Activated CD4-positive, alpha-beta T cell treated with anti-CD3 and anti-CD28 coated beads for 1 hour (primary cell): ENCODE data around the gene PCDH9.

Experiments
- DNase-seq: peaks from one replicate; pipeline ENCODE4 v3.0.0-alpha.2; 2020

The PCDH9 gene

DNA sequence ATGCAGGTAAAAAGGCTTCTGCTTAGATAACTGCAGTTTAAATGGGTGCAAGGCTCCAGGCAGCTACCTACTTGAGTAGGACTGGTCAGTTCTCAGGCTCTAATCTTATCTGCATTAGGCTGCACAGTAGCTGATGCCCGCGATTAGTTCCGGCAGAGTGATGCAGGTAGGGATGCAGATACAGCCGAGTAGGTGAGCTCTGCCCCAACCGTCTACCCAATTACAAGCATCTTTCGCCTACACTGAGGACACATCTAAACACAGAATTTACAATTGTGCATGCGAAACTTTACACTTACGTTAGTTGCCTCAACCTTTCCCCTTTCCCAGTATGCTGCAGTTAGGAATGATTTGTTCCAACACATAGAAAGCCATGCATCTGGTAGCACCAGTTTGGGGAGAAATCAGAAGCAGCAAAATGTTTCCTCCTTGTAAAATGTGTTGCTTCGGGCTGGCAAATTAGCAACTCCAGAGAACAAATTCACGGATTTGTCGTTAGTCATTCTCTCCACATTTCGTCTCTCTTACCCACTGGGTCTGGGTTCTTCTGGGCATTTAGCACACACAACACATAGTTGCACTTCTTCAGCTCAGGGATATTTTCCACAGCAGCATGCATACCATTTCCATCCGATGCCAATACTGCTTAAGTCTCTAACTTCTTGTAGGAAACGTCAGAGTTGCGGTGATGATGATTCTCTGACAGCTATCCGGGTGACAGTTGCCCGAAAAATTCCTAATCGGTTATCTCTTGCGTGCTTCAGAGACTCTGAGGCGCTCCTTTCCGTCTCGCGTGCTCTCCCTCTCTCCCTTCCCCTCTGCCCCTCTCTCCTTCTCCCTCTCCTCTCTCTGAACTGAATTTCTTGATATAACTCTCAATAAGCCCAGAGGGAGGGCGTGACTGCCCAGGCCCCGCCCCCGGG is at the start of gene PCDH9:
Gene PCDH9, minus strand, starts transcription at position 856 of the 923 bp plus-strand sequence. CDS start 1,896 bp downstream, outside the sequence.
- no peak for DNase-seq

- DNase-seq = no peak
Measured at GRCh38 chr13:67278235-67278634, 48.1 kb upstream of the PCDH9 start.

- DNase-seq = no peak
Measured at GRCh38 chr13:67277581-67277980, 47.4 kb upstream of the PCDH9 start.

- no peak for DNase-seq
Measured at GRCh38 chr13:67275351-67275960, 45.3 kb upstream of the PCDH9 start.

- no peak for DNase-seq
Measured at GRCh38 chr13:67273001-67273400, 42.9 kb upstream of the PCDH9 start.

GRCh38 chr13:67267136-67267535 is 37.0 kb upstream of the PCDH9 start:
- no peak for DNase-seq

GRCh38 chr13:67259208-67259607 is 29.1 kb upstream of the PCDH9 start:
- no peak for DNase-seq

DNA sequence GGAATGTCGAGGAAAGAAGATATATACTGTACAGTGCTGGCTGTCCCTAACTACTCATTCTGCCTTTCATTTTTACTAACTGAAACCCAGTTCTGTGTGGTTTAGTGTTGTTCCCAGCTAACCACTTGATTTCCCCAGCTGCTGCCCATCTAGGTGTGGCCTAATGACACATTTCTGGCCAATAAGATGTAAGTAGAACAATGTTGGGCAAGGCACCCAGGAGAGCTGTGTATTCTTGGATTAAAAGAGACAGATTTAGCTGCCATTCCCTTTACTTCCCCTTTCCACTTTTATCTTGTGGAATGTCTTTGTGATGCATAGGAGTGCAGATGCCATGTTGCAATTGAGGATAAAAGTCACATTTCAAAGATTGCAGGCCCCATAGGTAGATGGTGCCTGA is 28.3 kb upstream of the PCDH9 start:
- DNase-seq = no peak

DNA sequence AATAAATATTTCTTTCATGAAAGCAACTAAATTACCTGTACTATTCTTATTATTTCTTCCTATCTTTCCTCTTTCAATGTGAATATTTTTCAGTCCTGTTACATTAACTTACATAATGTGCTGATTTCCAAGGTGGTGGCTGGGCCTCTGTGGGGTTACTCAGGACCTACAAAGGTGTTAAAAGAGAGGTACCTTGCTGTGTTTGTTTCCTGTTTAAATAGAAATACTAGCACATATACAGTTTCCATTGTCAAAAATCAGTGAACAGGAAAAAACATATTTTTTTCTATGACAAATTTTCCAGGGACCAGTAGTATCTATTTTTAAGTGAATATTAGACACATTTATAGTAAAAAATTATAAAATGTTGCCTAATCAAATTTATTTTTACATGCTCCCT is 8.7 kb upstream of the PCDH9 start:
- no peak for DNase-seq

GRCh38 chr13:67238277-67238859 is 8.2 kb upstream of the PCDH9 start:
- no peak for DNase-seq

GRCh38 chr13:67235265-67235664 is 5.1 kb upstream of the PCDH9 start:
- no peak for DNase-seq

DNA sequence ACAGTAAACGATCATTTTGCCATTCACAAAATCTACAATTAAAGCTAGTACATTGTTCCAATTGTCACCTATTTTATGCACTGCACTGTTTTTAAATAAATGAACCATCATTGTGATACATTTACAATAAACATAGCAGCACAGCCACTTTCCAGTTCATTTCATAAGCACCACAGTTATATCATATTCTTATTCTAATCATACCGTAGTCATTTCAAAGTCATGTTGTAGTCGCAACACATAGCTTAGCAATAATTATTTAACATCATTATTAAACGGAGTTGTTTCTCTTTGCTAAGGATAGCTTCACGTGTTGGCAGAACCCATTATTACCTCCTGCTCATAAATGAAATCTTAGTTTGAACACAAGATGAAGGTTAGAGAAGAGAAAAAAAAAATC is 2.2 kb upstream of the PCDH9 start:
- DNase-seq = no peak

DNA sequence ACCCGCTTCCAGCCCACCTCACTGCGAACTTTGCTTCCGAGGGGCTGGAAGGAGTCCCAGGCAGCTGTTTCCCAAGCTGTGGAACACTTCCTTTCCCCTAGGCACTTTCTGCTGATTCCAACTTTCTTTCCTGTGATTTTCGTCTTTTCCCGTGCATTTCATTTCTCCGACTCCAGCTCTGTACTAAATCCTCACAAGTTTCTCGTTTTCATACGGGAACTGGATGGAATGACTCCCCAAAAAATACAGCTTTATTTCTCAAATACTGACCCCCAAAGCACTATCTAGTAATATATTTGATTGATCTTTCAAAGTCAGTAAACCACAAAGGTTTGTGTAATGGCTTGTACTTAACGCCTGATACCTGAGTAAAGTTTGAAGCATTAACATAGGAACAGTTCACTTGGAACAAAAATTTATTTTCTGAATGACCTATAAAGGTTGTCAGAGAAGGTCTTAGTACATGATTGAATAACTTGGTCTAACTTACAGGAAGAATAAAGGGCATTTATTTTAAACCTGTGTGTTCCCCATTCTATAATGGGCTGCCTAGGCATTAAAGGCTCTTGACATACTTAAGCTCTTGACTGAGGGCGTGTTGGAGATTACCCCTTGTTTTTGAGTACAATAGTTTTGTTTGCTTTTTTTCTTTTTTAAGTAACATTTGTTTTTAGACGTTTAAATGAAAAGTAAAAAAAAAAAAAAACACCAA is 1.3 kb upstream of the PCDH9 start:
- no peak for DNase-seq

DNA sequence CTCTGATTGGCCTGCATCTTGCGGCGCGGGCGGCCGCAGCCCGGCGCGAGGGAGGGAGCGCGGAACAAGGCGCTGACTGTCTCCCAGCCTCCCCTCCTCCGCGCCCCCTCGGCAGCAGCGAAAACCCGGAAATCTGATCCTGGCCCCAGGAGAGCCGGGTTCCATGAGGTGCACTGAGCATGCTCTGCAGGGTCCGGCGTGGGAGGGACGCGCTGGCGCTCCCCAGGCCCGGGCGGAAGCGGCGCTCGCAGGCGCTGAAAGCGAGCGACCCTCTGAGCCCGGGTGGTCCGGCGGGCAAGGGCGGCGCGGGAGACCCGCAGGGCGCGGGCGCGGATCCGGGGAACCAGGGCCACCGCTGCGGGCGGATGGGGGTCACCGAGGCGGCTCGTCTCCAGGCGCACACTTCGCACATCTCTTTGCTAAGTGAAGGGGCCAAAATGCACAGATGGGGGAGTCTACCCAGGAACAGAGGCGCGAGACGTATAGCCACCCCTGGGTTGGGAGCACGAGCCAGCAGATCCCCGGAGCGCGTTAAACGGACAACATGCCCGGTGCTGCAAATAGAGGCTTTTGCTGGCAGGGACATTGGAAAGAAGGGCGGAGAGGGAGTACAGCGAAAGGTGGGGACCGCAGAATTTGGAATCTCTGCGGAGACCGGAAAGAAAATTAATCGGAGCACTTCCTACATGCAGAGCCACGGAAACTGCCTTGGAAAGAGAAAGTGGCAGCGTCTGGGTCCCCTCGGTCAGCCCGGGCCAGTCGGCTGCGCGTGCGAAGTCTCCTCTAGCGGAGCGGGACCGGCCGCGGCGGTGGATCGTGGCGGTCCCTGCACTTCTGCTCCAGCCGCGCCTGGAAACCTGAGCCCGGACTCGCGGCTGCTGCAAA is 510 bp upstream of the PCDH9 start:
- peak; percentile 66 for DNase-seq

- DNase-seq = no peak
Measured at GRCh38 chr13:67228916-67229315, 1.2 kb downstream of the PCDH9 start.

- DNase-seq = no peak
Measured at GRCh38 chr13:67228031-67228430, 2.1 kb downstream of the PCDH9 start.

- no peak for DNase-seq
Measured at GRCh38 chr13:67227131-67227983, 2.8 kb downstream of the PCDH9 start.

- DNase-seq = no peak
Measured at GRCh38 chr13:67226696-67227095, 3.4 kb downstream of the PCDH9 start.

DNA sequence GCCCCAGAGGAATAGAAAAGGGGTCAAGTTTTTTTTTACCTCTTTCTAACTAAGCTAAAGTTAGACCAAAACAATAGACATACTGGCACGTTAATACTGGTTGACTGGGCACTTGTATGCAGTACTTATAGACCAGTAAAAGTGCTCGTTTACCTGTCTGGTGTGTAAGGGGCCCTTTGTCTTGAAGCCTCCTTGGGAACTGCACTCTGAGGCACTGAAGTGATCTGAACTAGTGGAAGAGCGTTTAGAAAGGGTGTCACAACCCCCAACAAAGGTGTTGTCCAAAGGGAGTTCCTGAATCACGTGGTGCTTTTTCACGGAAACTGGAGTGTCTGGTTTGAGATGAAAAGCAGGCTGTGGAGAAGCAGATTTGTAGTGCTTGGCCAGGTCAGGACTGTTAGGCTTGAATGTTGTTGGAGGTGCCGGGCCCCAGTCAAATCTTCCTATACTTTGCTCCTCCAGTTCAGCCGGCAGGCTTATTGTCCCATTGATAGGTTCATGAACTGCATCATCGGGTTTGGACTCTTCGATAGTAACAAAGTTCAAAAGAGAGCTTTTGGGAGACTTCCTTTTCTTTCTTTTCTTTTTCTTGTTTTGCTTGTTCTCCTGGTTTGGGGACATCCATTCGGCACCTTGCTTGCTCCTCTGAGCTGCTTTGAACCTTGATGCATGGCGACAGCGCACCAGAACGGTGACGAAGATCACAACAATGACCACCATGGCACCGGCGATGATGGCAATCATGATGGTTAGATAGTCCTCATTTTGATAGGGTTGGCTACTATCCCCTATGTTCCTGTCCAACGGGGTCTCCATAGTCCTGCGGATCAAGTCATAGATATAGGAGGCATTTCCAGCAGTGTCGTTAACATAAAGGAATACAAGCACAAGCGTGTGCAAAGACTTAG is 4.6 kb downstream of the PCDH9 start:
- DNase-seq = no peak
